Hematopoietic multipotent progenitor cell treated with erythropoietin and hydrocortisone succinate and interleukin-3 and kit ligand, for 17 days (in vitro differentiated cells): ENCODE data around the gene ADCK2.
A peak's percentile ranks its signal among the peaks of the same experiment; 100 is the strongest.
"Not testable (repeated sequence)": the region's sequence is repeated elsewhere in the genome, so short reads cannot be mapped to it uniquely, and the experiment has no call there.

Source experiments
- DNase-seq: peaks from one replicate; pipeline ENCODE4 v3.0.0-alpha.2; 2015; ENCODE audit warnings: low spot score

ADCK2 gene

GRCh38 chr7:140646931-140647647 lies 25.7 kb upstream of the ADCK2 start:
- DNase-seq = peak; percentile 51

GRCh38 chr7:140649556-140650205 lies 23.1 kb upstream of the ADCK2 start:
- no peak for DNase-seq

- DNase-seq = no peak
These were observed 22.4 kb upstream of the ADCK2 start for GRCh38 chr7:140650367-140650766.

- DNase-seq = peak; percentile 80
These were observed 19.2 kb upstream of the ADCK2 start for GRCh38 chr7:140653319-140654108.

GRCh38 chr7:140654109-140654387 lies 18.7 kb upstream of the ADCK2 start:
- no peak for DNase-seq

- no peak for DNase-seq
These were observed 18.1 kb upstream of the ADCK2 start for GRCh38 chr7:140654661-140655060.

GRCh38 chr7:140655511-140656408 lies 17.0 kb upstream of the ADCK2 start:
- DNase-seq = no peak

- DNase-seq = no peak
These were observed 15.9 kb upstream of the ADCK2 start for GRCh38 chr7:140656548-140657515.

- no peak for DNase-seq
These were observed 14.9 kb upstream of the ADCK2 start for GRCh38 chr7:140657891-140658290.

- no peak for DNase-seq
These were observed 12.9 kb upstream of the ADCK2 start for GRCh38 chr7:140659856-140660255.

GRCh38 chr7:140661124-140661523 lies 11.6 kb upstream of the ADCK2 start:
- DNase-seq = no peak

- not testable (repeated sequence) for DNase-seq
These were observed 9.8 kb upstream of the ADCK2 start for GRCh38 chr7:140662938-140663337.

- no peak for DNase-seq
These were observed 5.3 kb upstream of the ADCK2 start for GRCh38 chr7:140667476-140667875.

- DNase-seq = no peak
These were observed 4.1 kb upstream of the ADCK2 start for GRCh38 chr7:140668641-140669040.

- no peak for DNase-seq
These were observed 3.4 kb upstream of the ADCK2 start for GRCh38 chr7:140669352-140669751.

- DNase-seq = not testable (repeated sequence)
These were observed 2.9 kb upstream of the ADCK2 start for GRCh38 chr7:140669862-140670261.

GRCh38 chr7:140670343-140670935 lies 2.3 kb upstream of the ADCK2 start:
- no peak for DNase-seq

- DNase-seq = no peak
These were observed 779 bp upstream of the ADCK2 start for GRCh38 chr7:140671966-140672365.

GRCh38 chr7:140673063-140673773 lies 473 bp downstream of the ADCK2 start:
- no peak for DNase-seq

- no peak for DNase-seq
These were observed 1.0 kb downstream of the ADCK2 start for GRCh38 chr7:140673774-140674155.
